GM18499 (cell line): ENCODE results near the gene TRMT112.

Experiments
- ATAC-seq: cut with Tn5 transposase; IDR thresholded peaks from one replicate; pipeline ENCODE4 v1.9.1; 2021; ENCODE audit warnings: moderate number of reproducible peaks; ENCODE audit not compliant: insufficient read depth, unreplicated experiment

TRMT112 gene

DNA sequence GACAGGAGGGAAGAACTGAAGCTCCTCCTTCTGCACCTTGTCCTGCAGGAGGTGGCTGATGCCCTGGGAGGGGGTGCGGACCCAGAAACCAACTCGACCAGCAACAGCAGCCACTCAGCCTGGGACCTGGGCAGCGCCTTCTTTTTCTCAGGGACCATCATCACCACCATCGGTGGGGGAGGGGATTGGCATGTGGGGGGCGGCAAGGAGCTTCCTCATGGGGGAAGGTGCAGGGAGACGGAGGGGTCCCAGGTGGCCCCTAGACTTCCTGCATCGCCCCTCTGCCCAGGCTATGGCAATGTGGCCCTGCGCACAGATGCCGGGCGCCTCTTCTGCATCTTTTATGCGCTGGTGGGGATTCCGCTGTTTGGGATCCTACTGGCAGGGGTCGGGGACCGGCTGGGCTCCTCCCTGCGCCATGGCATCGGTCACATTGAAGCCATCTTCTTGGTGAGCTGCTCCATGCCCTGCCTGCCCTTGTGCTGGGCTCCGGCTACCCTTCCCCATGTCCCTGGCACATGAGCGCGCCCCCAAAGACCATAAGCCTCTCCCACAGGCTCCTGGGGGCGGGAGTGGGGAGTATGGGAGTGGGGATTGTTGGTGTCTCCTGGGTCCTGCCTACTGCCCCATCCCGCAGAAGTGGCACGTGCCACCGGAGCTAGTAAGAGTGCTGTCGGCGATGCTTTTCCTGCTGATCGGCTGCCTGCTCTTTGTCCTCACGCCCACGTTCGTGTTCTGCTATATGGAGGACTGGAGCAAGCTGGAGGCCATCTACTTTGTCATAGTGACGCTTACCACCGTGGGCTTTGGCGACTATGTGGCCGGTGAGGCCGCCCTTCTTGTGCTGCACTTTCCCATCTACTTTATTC is 20.3 kb downstream of the TRMT112 start:
- ATAC-seq, result no peak

- no peak for ATAC-seq
Measured at GRCh38 chr11:64296236-64296635, 21.1 kb downstream of the TRMT112 start.

DNA sequence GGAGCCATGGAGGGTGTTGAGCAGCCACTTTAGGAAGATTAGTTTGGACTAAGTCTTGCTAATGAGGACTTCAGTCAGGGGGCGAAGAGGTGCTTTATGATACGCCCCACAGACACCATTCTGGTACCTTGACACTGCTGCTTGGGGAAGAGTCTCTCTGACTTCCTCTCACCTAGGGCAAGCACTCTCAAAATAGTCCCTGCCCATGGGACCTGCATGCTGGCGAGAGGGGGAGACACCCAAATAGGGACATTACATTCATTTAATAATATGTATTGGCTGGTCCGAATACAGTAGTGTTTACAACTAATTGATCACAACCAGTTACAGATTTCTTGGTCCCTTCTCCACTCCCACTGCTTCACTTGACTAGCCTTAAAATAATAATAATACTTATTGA is 21.6 kb downstream of the TRMT112 start:
- no peak for ATAC-seq

GRCh38 chr11:64294774-64295173 is 22.6 kb downstream of the TRMT112 start:
- ATAC-seq, result no peak

DNA sequence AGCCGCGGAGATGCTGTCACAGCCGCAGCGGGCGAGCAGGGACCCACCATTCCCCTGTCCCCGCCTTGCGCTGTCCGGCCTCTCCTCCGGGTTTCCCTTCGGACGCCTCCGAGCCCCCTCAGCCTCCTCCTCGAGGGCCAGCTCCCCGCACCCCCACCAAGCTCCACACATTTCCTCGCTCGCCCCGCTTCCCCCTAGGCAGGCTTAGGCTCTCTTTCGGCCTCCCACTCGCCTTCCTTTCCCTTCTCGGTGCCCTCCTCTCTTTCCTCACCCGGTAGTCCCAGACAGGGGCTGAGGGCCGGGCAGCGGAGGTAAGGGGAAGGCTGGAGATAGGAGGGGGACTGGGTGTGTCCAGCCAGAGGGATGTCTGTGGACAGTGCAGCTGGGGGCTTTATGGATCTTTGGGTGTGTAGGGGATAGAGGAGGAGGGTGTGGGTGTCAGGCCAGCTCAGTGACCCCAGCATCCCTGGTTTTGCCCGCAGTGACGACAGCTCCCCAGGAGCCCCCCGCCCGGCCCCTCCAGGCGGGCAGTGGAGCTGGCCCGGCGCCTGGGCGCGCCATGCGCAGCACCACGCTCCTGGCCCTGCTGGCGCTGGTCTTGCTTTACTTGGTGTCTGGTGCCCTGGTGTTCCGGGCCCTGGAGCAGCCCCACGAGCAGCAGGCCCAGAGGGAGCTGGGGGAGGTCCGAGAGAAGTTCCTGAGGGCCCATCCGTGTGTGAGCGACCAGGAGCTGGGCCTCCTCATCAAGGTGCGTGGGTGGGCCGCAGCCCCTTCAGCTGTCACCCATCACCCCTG is 24.7 kb downstream of the TRMT112 start:
- ATAC-seq, result no peak

GRCh38 chr11:64291752-64292459 is 25.5 kb downstream of the TRMT112 start:
- no peak for ATAC-seq

DNA sequence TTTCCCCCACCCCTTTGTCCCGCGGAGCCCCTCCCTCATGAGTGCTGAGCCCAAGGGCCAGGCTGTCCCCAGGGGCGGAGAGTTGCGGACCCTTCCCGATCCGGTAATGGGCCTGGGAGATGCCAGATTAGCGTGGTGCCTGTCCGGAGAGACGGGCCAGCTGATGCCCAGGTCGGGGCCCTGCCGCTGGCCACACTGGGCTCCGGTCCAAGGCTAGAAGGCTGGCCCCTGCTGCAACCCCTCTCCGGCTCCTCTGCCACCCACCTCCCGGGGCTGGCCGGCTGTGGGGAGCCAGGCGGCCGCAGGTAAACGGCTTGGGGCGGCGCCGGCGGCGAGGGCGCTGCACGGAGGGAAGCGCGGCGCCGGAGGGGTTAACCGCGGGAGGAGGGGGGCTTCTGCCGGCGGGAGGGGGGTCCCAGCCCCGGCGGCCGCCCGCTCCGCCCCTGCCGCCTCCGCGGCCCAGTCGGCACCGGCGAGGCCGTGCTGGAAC is 26.1 kb downstream of the TRMT112 start, which contains the start of gene KCNK4:
KCNK4 (plus strand) TSS at position 41 of the 490 bp plus-strand sequence. CDS start 1,717 bp downstream, outside the sequence.
- no peak for ATAC-seq

DNA sequence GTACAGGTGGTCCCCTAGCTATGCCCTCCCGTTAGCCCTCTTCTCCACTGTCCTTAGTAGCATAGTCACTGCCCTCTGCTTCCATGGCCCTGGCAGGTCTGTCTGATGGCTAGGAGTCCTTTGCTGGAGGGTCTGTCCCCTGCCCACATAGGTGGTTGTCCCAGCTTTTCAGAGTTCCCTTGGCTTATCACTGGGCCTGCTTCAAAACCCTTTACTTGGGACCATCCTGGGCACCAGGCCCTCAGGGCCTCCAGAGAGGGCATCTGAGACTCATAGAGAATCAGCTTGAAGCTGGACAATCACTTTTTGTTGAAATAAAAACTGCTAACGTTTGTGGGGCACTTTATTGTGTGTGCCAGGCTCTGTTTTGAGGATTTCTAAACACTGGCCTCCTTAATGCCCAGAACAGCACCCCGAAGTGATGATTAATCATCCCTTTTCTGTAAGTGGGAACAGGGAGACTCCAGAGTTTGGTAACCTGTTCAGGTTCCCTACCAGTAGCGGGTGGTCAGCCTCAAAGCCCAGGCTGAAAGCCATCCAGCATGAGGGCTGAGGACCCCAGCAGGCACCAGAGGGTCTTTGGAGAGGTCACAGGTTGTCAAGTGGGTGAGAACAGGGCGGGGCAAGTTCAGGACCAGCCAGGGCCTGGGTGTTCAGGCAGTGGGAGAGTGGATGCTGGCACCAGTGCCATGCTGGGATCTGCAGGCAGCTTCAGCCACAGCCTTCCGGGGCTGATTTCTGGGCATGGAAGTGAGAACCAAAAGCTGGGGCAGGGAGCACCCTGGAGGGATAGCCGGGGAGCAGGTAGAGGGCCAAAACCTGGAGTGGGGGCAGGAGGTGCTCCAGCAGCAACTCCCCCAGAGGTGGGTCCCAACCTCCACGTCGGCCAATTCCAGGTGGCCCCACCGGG is 26.8 kb downstream of the TRMT112 start:
- no peak for ATAC-seq

- ATAC-seq, result no peak
Measured at GRCh38 chr11:64289002-64289564, 28.3 kb downstream of the TRMT112 start.

GRCh38 chr11:64288353-64288750 is 29.0 kb downstream of the TRMT112 start:
- ATAC-seq, result no peak

- no peak for ATAC-seq
Measured at GRCh38 chr11:64287676-64288352, 29.5 kb downstream of the TRMT112 start.

DNA sequence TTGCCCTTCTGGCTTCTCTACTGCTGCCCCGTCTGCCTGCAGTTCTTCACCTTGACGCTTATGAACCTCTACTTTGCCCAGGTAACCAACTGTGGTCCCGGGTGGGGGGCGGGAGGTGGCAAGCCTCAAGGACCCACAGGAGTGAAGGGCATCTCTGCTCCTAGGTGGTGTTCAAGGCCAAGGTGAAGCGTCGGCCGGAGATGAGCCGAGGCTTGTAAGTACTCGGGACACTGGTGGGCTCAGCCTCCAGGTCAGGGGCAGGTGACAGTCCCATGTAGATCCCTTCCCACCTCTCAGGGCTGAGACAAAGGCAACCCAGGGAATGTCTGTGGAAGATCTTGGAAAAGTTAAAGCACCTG is 30.6 kb downstream of the TRMT112 start:
- ATAC-seq, result no peak

DNA sequence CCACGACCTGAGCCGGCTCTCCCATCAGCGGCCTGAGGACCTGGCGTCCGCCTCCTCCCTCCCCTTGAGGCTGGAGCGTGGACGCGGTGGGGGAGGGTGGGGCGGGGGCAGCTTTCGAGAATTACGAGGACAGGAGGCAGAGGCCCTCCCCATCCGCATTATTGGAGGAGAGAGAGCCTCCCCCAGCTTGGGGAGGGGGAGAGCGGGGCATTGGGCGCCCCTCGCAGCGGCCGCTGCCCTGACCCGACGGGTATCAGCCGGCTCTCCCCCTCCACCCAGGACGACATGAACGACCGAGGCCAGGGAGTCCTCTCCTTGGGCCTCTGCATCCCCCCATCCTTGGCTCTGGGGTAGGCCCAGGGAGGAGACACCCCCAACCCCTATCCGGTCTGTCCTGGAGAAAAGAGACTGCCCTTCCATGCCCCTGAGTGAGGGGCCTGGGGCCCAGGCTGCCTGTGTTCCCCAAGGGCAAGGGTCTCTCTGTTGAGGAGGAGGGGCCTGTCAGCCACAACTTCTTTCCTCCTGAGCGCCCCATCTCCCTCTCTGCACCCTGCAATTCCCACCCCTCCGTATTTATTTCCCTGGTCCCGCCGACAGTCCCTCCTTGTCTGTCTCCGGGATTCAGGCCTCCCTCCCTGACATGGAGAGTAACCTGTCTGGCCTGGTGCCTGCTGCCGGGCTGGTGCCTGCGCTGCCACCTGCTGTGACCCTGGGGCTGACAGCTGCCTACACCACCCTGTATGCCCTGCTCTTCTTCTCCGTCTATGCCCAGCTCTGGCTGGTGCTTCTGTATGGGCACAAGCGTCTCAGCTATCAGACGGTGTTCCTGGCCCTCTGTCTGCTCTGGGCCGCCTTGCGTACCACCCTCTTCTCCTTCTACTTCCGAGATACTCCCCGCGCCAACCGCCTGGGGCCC is 31.2 kb downstream of the TRMT112 start:
- no peak for ATAC-seq

DNA sequence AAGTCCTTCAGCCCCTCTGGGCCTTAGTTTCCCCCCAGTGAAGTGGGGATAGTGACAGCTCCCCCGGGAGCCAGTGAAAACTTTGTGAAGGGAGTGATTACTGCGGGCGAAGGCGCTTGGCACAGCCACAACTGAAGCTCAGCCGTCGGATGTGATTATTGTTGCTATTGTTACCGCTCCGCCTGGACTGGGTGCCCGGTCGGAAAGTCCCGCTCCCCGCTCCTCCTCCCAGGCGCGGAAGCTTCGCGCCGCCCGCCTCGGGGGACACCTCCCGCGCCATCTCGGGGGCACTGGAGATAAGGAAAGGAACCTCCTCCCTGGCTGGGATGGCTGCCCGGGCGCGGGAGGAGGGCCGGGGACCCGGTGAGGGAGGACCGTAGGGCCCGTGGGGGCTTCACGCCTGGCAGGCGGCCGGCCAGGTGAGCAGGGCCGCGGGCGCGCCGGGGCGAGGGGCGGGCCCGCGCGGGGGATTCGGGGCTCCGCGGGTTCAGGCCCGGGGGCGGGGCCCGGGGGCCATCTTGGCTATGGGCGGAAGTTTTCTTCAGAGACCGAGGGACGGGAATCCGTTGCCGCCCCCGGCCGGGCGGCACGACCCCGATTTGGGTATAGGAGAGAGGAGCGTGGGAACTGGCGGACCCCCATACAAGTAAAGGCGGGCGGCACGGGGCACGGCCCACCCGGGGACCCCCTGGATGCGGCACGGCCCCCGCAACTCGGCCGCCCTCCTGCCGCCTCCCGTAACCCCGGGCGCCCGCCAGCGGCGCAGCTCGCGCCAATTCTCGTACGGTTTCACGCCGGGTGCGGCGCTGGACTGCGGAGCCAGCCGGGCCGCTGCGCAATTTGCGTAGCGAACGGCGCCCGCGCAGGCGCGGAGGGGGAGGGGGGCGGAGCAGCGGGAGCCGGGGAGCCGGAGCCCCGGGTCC is 32.1 kb downstream of the TRMT112 start, which contains the start of gene GPR137:
GPR137 (plus strand) TSS at position 887 of the 923 bp plus-strand sequence. CDS start 677 bp downstream, outside the sequence.
- peak; percentile 40 for ATAC-seq

DNA sequence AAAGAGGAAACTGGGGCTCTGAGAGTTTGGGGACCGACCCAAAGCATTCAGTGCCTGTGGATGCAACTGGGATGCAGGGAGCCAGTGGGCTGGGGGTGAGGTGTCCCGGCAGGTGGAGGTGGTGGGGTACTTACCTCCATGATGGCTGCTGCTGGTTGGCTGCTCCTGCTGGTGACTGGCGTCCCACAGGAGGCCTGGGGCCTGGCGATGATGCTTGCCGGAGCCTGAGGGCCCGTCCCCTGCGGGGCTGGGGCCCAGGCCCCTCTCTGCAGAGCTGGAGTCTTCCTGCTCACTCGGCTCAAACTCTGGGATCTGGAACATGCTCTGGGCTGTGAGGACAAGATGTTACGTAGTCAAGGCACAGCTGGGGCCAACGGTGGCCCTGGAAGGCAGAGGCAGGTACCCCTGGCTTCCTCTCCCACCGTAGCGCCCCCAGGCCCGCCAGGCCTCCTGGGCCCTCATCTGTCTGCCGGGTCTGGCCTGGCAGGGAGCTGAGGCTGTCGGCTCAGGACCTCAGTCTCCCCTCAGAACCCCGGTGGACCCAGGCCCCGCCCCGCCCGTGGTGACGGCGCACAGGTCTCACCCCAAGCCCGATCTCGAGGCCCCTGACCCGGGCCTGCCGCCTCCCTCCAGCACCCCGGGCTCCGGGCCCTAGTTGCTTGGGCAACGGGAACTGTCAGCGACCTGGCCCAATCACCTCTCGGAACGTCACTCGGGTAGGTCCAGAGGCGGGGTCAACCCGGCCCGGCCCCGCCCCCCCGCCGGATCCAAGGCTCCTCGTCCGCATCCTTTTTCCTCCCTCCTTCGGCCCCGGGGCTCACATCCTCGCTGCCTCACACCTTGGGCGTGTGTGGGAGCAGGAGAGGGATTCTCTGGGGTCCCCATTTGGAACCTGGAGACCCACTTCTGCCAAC is 33.1 kb downstream of the TRMT112 start, which contains the start of gene BAD:
BAD (minus strand) TSS at position 618 of the 914 bp plus-strand sequence; CDS start at position 321, 297 bp downstream.
- ATAC-seq, result peak; percentile 38
